HG02798 (cell line): Measurements from ENCODE around the gene LRRC63.
"Not testable (repeated sequence)": the region's sequence is repeated elsewhere in the genome, so short reads cannot be mapped to it uniquely, and the experiment has no call there.

ENCODE experiments used
- ATAC-seq: cut with Tn5 transposase; IDR thresholded peaks from one replicate; pipeline ENCODE4 v1.9.1; 2021; ENCODE audit warnings: mild to moderate bottlenecking; ENCODE audit not compliant: unreplicated experiment, poor library complexity

LRRC63 gene

DNA sequence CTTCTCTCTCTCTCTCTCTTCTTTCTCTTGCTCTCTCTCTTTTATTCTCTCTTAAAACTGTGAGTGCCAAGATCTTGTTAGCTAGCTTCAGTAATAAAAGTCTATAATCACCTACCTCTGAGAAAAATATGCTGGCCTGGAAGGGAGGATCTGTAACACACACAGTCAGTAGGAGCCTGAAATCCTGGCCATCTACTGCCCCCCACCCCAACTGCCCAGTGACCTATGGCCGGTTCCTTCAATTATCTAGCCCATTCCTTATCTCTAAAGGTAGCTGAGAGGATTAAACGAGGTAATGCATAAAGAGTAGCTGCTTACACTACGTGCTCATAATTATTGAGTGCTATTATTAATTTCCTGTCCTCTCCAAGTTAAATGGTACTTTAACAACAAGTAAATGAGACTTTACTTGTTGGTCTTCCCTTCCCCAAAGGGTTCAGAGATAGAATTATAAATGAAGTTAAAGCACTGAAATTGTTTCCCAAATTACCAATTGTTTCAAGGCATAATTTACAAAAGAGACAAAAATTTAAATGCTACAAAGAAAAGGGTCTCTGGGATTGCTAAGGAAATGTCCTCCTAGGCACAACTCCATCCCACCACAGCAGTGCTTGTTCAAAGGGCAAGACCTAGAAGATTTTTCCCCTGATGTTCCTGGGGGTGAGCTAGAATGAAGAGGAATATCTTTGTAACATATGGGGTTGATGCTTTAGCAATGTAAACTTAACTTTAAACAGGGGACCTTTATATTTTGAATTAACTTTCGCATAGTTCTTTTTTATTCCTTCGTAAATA lies 31.6 kb upstream of the LRRC63 start:
- ATAC-seq, result no peak

DNA sequence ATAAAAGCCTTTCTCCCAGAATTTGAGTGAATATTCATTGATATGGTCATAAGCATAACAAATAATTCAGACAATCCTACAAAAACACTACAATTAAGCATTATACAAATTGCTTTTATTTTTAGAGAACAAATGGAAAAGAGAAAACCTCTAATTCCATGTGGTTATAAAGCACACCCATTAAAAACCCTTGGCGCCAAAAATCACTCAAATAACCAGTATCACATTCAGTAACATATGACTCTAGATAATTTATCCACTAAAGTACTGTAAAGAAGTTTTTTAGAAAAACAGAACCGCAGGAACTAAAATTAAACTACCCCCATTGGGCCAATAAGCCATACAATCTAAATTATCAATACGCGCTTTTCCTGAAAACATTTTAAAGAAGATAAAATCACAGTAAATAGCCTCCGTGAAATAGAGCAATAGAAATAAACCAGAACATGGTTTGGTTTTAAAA lies 30.3 kb upstream of the LRRC63 start:
- no peak for ATAC-seq

DNA sequence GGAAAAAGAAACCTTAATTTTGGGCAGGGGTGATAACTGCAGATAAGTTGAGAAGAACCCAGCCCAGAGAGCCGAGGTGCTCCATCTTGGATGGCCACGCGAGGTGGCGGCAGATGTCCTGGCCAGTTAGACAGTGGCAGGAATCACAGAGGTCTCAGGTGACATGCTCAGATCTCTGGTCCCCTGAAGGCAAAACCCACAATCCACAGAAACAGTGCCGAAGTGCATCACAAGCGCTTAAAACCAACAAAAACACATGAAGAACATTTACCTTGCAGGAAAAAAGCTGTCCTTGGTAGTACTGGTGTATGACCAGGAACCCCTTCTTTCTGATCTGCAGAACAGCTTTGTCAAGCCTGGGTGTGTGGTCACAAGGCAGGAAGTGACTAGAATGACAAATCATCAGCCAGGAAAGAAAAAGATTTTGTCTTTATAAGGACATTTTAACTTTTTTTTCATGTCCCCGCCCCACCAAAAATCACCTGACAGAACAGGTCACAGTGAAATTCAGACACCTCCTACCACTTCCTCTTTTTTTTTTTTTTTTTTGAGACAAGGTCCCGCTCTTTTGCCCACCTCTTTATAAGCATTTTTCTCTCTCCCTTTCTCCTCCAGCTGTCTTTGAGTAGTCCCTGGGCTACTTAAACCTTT lies 29.8 kb upstream of the LRRC63 start, which contains the start of gene LCP1:
Gene LCP1, minus strand, starts transcription at position 338 of the 651 bp plus-strand sequence. CDS start 22,515 bp downstream, outside the sequence.
- ATAC-seq, result peak; percentile 72

DNA sequence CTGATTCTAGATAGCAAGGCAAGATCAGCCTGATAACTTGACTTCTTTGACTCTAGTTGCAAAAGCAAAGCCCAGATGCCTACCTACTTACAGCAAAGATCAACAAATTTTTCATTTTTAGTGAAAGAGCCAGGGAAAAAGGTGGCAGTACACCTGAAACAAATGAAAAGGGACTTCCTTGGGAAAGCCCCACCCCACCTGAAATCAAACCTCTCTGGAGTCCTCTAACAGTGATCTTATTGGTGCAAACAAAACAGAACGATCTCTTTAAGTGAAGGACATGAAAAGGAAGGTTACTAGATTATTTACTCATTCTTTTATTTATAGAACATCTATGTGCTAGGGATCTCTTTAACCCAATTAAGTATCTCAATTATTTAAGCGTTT lies 29.2 kb upstream of the LRRC63 start:
- ATAC-seq, result no peak

DNA sequence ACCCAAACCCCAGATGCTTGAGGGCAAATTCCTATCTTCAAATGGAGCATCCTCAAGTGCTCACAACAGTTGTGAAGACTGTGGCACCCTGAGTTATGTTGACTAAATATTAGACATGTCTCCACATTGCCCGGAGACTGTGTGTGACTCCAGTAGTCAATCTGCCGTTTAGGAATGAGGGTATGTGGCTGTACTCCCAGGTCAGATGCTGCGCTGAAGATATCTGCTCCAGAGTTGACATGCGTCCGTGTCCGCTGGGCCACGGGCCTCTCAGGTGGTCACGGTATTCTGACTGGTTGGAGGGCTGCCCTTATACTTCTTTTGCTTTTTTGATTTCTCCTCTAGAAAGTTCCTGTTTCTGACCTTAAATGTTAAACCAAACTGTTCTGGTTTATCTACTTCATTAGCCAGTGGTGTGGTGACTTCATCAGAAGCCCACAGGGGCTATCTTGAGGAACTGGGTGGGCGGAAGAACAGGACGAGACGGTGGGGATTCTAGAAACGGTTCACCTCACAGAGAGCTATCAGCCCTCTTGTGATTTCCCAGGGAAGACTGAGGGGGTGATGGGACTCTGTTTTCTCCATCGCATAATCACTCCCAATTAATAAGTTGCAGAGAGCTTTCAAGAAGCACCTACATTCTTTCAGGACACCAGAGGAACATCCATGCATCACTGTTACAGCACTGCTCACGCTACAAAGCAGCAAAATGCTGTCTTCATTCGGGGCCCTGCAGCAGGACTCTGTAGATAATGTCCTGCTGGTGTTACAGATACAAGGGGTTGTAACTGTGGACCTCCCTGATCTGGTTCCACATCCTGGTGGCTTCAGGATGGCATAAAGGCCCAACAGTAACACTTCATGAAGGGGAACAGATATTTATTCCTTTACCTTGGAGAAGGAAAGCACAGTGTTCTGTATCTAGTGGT lies 28.4 kb upstream of the LRRC63 start:
- no peak for ATAC-seq

DNA sequence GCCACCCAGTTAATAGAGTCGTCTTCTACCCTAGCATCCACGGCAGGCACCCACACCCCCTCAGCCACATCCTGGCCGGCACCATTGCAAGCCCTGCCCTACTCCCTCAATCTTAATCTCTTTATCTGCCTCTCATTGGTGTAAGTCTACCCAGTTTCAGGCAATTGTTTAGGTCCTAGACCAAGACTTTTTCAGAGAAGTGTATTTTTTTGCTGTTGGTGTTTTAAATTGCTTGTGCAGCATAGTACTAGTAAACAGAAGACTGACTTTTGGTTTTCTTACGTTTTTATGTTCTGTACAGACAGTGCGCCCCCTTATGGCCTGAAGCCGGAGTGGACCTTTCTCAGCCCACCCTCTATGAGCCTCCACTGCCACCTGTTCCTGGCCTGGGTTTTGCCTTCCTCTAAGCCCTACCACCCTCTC lies 27.4 kb upstream of the LRRC63 start:
- ATAC-seq, result peak; percentile 53

DNA sequence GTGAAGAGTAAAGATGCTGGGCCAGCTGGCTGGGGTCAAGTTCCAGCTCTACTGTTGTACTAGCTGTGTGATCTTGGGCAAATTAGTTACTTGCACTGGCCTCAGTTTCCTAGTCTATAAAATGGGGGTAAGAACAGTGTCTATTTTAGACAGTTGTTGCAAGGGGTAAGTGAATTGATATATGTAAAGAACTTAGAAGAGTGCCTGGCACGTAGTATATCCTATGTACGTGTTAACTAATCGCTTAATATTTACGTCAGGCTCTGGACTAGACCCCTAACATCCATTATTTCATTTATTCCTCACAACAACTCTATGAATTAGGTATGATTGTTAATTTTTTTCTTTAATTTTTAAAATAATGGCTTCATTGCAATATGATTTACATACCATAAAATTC lies 26.1 kb upstream of the LRRC63 start:
- ATAC-seq, result no peak

DNA sequence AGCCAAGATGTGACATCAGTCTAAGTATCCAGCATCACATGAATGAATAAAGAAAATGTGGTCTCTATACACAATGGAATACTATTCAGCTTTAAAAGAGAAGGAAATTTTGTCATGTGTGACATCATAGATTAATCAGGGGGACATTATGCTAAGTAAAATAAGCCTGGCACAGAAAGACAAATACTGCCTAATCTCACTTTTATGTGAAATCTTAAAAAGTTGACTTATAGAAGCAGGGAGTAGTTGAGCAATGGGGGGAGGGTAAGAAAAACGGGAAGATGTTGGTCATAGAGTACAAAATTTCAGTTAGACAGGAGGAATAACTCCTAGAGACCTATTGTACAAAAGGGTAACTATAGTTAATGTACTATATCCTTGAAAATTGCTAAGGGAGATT lies 19.3 kb upstream of the LRRC63 start:
- ATAC-seq, result no peak

DNA sequence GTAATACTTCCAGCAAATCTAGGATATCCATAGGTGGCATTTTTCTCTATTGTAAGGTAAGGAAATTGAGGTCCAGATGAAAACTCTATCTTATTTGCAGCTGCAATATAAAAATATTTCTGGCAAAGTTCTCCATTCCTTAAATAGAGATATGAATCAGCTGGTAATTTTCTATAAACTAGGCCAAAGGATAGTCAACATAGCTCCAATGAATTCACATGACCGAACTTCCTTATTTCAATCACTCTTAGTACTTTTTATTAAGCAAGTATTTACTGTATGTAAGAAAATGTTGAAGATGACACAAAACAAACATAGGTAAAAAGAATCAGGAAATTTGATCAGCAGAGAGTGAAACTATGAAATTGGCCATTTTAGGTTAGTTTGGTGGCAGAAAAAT lies 16.7 kb upstream of the LRRC63 start:
- ATAC-seq, result no peak

DNA sequence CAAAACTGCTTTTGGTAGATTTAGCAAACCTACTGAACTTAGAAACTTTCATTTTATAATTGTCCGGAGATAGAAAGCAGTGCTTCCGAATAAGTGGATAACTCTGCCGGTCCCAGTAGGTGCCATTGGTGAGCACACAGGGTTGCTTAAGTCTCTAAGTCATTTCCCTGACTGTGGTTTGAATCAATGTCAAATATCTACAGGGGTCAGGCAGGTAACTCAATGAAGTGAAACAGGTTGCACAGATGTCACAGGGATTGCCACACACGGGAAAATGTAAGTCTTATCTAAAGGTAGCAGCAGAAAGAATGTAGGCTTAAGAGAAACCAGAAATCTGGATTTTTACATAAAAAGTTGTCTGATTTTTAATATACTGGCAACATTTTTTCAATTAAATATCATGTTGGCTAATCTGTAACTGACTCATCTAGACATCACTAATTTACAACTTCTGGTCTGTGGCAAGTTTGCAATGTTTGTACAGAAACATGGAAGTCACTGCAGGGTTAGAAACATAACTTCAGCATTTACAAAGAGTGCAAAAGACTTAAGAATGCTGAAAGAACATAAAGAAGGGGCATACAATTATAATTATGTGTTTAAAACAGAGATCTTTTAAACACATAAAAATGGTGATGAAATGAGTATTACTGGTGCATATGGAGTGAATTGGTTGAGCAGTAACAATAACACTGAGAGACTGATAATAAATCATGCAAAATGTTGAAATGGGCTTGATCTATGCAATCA lies 14.3 kb upstream of the LRRC63 start:
- ATAC-seq, result no peak

DNA sequence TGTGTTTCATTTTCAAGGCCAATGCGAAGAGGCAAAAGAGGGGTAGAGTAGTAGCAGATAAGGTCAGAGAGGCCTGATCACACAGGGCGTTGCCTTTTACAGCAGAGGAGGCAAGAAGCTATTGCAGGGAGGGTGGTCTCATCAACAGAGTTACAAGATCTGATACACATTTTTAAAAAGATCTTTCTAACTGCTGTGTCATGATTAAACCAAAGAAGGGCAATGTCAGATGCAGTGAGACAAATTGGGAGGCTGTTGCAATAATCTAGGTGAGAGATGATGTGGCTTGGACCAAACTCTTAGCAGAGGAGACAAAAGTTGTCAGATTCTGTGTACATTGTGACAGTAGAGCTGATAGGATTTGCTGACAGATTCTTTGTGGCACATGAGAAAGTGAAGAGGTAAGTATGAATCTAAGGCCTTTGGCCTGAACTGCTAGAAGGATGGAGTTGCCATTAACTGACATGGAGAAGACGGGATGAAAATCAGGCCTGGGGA lies 13.0 kb upstream of the LRRC63 start:
- no peak for ATAC-seq

DNA sequence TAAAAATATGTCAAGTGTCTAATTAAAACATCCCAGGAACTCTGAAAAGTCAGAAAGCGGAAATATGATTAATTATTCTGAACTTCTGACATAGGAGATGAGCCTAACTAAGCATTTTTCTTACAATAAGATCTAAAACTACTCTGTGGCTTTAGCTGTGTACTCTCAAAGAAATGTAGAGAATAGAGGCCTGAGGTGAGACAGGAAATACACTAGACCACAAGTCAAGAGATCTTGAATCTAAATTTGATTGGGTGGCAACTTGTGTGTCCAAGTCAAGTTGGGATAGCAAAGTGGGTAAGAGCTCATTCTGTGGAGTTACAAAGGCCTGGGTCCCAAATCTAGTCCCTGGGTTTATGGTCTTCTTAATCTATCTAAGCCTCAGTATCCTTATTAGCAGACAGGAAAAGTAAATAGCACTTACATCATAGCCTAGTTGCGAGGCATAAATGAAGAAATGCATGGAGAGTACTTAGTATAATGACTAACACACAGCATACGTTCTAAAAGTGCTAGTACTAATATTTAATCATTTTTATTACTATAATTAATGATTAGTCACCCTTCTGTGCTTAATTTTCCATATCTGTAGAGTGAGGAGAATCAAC lies 9.4 kb upstream of the LRRC63 start:
- no peak for ATAC-seq

DNA sequence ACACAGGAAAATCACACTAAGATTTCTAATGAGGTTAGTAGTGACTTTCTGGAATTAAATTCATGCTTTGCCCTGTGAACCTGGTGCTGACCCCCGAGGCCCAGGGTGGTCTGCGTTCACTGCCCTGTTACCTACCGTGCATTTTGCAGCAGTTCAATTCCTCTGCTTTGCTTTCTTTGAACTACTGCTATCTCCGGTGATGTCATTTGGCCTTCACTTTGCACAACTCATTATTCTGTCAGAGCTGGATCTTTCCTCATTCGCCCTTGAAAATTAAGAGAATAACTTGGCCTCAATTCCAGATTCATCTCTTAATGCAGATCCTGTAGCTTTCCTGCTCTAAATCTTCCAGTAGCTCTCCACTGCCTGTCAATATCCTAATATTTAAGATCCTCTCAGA lies 8.8 kb upstream of the LRRC63 start:
- ATAC-seq, result no peak

DNA sequence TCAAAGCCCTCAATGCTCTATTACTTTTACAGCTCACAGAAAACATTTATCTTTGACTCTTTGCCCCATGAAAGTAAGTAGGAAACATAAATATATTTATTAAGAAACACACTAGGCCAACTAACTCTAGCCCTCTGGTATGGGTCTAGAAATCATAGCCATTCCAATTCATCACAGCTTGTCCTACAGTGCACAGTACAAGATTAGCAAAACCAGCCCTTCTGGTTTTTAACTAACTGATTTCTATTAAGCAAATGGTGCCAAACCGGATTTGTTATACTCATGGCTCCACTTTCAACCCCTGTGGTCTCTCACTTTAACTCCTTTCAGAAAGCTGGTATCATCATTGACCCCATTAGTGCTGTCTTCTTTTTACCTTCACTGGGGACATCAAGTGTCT lies 5.6 kb upstream of the LRRC63 start:
- ATAC-seq, result no peak

DNA sequence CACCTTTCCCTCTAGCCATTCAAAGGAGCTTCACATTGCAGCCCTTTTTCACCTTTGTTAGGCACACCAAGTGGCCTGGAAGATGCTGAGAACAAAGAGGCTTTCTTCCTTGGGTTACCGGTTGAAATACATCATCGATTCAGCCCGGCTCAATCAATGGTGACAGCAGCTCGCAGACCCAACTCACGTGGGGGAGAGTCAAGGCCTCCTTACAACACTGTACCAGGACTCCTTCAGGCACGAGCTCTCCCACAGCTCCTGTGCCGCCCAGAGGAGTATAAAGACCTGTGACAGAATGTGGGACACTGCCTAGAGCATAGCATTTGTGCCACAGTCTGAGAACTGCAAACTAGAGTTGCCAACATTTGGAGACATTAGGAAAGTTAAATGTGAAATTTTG lies 3.9 kb upstream of the LRRC63 start:
- no peak for ATAC-seq

DNA sequence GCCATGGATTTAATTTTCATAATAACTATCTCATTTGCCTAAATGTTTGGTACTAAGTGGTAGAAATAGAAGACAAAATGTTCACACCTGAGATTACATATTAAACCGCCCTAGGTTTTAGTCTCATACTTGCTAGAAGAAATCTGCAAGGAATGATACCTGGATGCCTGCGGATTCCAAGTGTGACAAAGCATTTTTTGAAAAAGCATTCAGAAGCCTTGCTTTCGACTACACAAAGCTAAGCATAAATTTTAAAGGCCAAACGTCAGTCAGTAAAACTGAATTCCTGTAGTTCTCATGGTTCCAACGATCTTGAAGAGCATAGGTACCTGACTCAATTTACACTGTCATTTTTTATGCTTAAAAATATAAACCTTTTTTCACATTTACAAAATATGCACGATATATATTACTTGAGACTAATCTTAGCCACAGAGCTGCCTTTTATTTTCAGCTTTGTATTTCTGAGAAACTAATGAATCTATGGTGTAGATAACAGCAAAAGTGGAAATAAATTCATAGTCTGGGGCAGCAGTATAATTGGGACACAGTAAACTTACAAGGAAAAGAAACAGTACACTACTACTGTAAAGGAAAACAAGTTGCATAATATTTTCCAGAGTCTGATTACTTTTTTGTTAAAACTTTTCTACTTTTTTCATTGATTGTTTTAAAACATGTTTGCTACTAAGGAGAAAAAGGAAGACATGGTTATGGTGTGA lies 1.2 kb upstream of the LRRC63 start:
- ATAC-seq, result no peak

DNA sequence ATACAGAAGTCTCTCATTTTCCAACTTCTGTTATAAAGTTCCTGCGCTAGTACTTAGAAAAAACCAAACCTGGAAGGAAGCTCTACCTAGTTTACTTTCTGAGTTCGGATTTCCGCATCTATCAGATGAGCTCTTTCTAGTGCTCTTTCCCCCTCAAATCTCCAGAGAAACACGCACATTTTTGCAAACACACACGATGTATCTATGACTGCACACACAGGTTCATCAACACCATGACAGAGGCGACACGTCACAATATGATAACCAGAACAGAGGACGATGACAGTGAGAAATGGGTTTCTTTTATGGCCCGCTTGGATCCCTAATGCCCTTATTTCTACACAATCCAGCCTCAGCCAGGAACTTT lies 629 bp upstream of the LRRC63 start:
- ATAC-seq, result peak; percentile 24

DNA sequence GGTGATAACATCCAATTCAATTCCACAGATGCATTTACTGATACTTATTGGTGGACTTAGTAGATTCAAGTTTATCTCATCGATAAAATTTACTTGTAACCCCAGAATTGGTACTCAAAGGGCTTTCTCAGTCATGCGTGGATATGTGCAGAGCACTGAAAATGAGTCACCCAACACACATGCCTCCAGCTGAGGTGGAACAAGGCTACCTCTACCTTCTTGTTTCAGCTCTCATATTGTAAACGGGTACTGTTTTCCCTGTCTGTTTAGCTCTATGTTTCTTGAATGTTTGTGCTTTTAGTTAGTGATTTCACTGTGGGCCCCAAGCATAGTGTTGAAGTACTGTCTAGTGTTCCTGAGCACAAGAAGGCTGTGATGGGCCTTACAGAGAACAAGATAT lies 1.5 kb downstream of the LRRC63 start:
- ATAC-seq, result no peak

DNA sequence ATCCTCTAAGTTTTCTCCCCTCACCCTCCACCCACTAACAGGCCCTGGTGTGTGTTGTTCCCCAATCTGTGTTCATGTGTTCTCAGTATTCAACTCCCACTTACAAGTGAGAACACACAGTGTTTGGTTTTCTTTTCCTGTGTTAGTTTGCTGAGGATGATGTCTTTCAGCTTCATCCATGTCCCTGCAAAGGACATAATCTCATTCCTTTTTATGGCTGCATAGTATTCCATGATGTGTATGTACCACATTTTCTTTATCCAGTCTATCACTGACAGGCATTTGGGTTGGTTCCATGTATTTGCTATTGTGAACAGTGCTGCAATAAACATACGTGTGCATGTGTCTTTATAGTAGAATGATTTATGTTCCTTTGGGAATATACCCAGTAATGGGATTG lies 3.0 kb downstream of the LRRC63 start:
- ATAC-seq, result not testable (repeated sequence)
